ENCODE results near the gene ZNF408.

DNA sequence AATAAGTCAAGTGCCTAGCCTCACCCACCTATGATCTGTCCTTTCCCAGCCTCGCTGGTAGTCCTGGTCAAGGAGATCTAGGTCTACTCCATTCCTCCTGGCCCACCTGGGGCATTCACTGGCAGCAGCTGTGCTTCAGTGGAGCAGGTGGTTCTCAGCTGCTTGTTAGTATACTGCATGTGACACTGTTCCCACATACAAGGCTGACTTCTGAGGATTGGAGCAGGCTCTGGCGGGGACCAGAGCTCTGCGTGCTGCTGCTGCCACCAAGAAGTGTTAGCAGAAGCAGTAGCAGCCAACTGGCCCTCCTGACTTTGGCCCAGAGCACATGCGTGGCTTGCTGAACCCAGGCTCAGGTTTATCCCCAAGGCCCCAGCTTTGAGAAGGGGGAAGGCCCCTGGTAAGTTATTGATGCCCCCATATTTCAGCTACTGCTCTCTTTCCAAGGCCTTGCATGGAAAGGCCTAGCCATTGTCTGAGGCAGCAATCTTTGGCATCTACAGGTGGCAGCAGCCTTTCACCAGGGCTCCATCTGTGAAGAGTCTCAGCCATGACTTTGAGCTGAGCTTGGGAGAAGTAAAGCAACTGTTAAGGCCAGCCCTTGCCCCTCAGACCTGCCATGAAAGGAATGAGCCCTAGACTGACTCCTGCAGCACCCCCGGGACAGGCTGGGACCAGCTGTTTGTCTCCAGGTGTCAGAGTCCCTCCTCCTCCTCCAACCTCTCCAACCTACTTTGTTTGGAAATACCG lies 26.9 kb upstream of the ZNF408 start:
- TF ChIP-seq POLR2AphosphoS5 (IDR thresholded peaks at IDR 0.05; ENCODE audit: low read depth, low read length) (no peak), POLR2A (IDR thresholded peaks at IDR 0.05; ENCODE audit: low read depth, low read length) (no peak)

Measured in GM12891 (cell line).